ENCODE results near the gene PI4K2B.

Gene PI4K2B

GRCh38 chr4:25198713-25199112, 35.1 kb upstream of the PI4K2B start:
- Histone ChIP-seq H3K4me3 (ENCODE audit: low read length, poor library complexity, severe bottlenecking) (no peak overlapping the region), H3K9me2 (replicated peaks; ENCODE audit: low read depth, low read length) (no peaks in the 10 kb centered on the region), H2AFZ (ENCODE audit: low read length) (no peak overlapping the region), H3K4me2 (ENCODE audit: low read depth, low read length, poor library complexity, severe bottlenecking) (no peak overlapping the region), H3K9me3 (ENCODE audit: insufficient read depth, low read depth, low read length) (no peaks in the 10 kb centered on the region), H4K20me1 (ENCODE audit: insufficient read depth, low read length, poor library complexity, severe bottlenecking) (no peaks in the 10 kb centered on the region), H3K4me1 (ENCODE audit: insufficient read depth, low read length, poor library complexity, severe bottlenecking) (no peaks in the 10 kb centered on the region), H3K36me3 (ENCODE audit: insufficient read depth, low read length) (no peaks in the 10 kb centered on the region), H3K9ac (ENCODE audit: low read depth, low read length, poor library complexity, severe bottlenecking) (no peak overlapping the region), H3K79me2 (ENCODE audit: insufficient read depth, low read length) (no peaks in the 10 kb centered on the region), H3K27me3 (ENCODE audit: insufficient read depth, low read length, poor library complexity, severe bottlenecking) (no peaks in the 10 kb centered on the region), H3F3A (ENCODE audit: low read depth) (no peaks in the 10 kb centered on the region)
- TF ChIP-seq EZH2phosphoT487 (IDR thresholded peaks at IDR 0.05; ENCODE audit: borderline replicate concordance) (no peak), CTCF (conservative IDR thresholded peaks at IDR 0.05; ENCODE audit: low read length) (no peak)

DNA sequence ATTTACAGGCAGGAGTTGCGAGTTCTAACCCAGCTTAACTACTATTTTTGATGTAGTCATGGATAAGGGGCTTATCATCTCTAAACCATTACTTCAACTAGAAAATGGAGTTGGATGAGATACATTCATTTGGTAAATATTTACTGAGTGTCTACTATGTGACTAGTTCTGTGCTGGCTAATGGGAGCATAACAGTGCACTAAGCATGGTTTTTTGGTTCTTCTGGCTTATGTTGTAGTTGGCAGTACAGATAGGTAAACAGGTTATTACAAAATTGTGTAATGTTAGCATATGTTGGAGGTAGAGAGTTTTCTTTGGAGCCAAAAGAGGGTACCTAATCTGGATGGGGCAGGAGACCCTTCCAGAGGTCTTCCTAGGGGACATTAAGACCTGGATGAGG, 25.8 kb upstream of the PI4K2B start:
- no peaks in the 10 kb centered on the region for H3K9me2 ChIP-seq (replicated peaks; ENCODE audit: low read depth, low read length)
- TF ChIP-seq EZH2phosphoT487 (IDR thresholded peaks at IDR 0.05; ENCODE audit: borderline replicate concordance) = no peak
- TF ChIP-seq CTCF (conservative IDR thresholded peaks at IDR 0.05; ENCODE audit: low read length) = no peak
- H3K4me3 ChIP-seq (ENCODE audit: low read length, poor library complexity, severe bottlenecking) = no peak overlapping the region
- H2AFZ ChIP-seq (ENCODE audit: low read length) = no peak overlapping the region
- no peak overlapping the region for H3K4me2 ChIP-seq (ENCODE audit: low read depth, low read length, poor library complexity, severe bottlenecking)
- no peaks in the 10 kb centered on the region for H3F3A ChIP-seq (ENCODE audit: low read depth)
- no peaks in the 10 kb centered on the region for H3K27me3 ChIP-seq (ENCODE audit: insufficient read depth, low read length, poor library complexity, severe bottlenecking)
- H4K20me1 ChIP-seq (ENCODE audit: insufficient read depth, low read length, poor library complexity, severe bottlenecking) = no peaks in the 10 kb centered on the region
- H3K79me2 ChIP-seq (ENCODE audit: insufficient read depth, low read length) = no peaks in the 10 kb centered on the region
- H3K36me3 ChIP-seq (ENCODE audit: insufficient read depth, low read length) = no peaks in the 10 kb centered on the region
- no peak overlapping the region for H3K9ac ChIP-seq (ENCODE audit: low read depth, low read length, poor library complexity, severe bottlenecking)
- H3K9me3 ChIP-seq (ENCODE audit: insufficient read depth, low read depth, low read length) = no peaks in the 10 kb centered on the region
- H3K4me1 ChIP-seq (ENCODE audit: insufficient read depth, low read length, poor library complexity, severe bottlenecking) = no peaks in the 10 kb centered on the region

- TF ChIP-seq CTCF (conservative IDR thresholded peaks at IDR 0.05; ENCODE audit: low read length) (no peak), EZH2phosphoT487 (IDR thresholded peaks at IDR 0.05; ENCODE audit: borderline replicate concordance) (no peak)
- Histone ChIP-seq H3K4me3 (ENCODE audit: low read length, poor library complexity, severe bottlenecking) (no peak overlapping the region), H3K9me2 (replicated peaks; ENCODE audit: low read depth, low read length) (no peaks in the 10 kb centered on the region), H3K27me3 (ENCODE audit: insufficient read depth, low read length, poor library complexity, severe bottlenecking) (no peaks in the 10 kb centered on the region), H3F3A (ENCODE audit: low read depth) (no peaks in the 10 kb centered on the region), H3K4me1 (ENCODE audit: insufficient read depth, low read length, poor library complexity, severe bottlenecking) (no peaks in the 10 kb centered on the region), H3K9me3 (ENCODE audit: insufficient read depth, low read depth, low read length) (no peaks in the 10 kb centered on the region), H2AFZ (ENCODE audit: low read length) (no peak overlapping the region), H3K36me3 (ENCODE audit: insufficient read depth, low read length) (no peaks in the 10 kb centered on the region), H3K79me2 (ENCODE audit: insufficient read depth, low read length) (no peaks in the 10 kb centered on the region), H4K20me1 (ENCODE audit: insufficient read depth, low read length, poor library complexity, severe bottlenecking) (no peaks in the 10 kb centered on the region), H3K4me2 (ENCODE audit: low read depth, low read length, poor library complexity, severe bottlenecking) (no peak overlapping the region), H3K9ac (ENCODE audit: low read depth, low read length, poor library complexity, severe bottlenecking) (no peak overlapping the region)
Observed at GRCh38 chr4:25209702-25210101, 24.1 kb upstream of the PI4K2B start.

All from Loucy (cell line).